GM18526 (cell line): Measurements from ENCODE around the gene DCUN1D1.

Source experiments
- POLR2A ChIP-seq: IDR thresholded peaks from 3 replicates; pipeline ENCODE4 v1.6.1; 2011; ENCODE audit not compliant: insufficient read length; ENCODE audit errors: extremely low read depth

DCUN1D1 gene

DNA sequence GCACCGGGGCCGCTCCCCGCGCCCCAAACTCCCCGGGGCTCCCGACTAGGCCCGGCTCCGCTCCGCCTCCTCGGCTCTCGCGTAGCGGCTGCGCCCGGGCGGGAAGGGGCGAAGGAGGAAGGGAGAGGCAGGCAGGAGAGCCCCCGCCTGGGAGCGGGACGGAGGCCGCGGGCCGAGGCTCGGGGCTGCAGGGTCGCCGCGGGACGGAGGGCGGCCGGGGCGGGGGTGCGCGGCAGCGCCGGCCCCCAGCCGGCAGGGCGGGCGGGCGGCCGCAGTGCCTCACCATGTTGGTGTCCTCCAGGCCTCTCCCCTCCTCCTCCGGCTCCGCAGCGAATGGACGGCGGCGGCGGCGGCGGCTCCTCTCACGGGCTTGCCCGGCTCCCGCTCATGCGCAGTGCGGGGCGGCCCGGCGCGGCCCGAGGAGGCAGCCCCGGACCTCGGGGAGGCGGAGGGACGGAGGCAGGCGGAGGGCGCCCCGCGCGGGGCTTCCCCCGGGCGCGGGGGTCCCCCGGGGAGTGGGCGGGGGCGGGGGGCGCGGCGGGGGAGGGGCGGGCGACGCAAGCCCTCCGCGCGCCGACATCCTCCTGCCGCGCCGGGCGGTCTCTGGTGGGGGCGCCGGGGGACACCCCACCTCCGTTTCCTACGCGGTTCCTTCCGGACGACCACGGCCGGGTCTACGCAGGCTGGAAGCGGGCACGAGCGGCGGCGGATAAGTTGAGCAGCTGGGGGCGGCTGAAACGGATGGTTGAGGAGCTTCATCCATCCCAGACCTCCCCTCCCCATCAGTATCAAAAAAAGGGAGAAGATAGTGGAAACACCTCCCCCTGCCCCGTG is at the start of gene DCUN1D1:
TSS of gene DCUN1D1 (minus strand) at position 335 of the 834 bp plus-strand sequence. CDS start at position 286, 49 bp downstream.
- TF ChIP-seq POLR2A: peak; percentile 67

DNA sequence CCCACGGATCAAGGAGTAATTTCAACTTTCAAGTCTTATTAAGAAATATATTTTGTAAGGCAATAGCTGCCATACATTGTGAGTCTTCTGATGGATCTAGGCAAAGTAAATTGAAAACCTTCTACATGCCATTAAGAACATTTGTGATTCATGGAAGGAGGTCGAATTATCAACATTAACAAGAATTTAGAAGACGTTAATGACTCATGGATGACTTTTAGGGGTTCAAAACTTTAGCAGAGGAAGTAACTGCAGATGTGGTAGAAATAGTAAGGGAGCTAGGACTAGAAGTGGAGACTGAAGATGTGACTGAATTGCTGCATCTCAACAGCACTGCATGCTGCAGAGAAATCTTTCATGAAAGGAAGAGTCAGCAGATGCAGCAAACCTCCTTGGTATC is 48.1 kb upstream of the DCUN1D1 start:
- TF ChIP-seq POLR2A: no peak

DNA sequence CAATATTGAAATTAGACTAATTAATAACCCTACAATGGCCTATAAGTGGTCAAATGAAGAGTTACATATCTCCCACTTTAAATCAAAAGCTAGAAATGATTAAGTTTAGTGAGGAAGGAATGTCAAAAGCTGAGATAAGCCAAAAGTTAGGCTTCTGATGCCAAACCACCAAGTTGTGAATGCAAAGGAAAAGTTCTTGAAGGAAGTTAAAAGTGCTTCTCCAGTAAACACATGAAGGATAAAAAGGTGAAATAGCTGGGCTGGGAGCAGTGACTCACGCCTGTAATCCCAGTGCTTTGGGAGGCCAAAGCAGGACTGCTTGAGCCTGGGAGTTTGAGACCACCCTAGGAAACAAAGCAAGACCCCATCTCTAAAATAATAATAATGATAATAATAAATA is 46.9 kb upstream of the DCUN1D1 start:
- no peak for TF ChIP-seq POLR2A

DNA sequence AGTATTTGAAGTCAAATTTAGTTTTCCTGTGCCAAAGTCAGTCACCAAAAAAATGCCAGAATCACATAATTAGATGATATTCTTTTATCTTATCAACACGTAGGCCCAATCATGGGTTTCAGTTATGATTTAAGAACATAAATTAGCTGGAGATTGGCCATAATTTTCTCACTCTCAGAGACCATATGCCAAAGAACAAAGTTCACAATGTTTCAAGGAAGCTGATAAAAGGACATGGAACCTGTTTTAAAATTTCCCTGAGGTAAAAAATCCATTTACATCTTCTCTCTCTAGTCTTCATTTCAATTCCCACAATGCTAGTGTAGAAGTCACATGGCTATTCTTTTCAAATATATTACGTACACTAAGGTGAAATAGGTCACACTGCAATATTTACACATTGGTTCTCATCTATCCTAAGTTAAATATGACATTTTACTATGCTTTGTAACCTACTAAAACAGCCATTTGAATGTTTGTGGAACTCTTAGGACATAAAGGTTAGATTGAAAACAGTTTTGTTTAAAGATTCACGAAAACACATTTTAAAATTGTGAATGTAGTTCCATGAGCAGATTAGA is 42.7 kb upstream of the DCUN1D1 start:
- TF ChIP-seq POLR2A: no peak

DNA sequence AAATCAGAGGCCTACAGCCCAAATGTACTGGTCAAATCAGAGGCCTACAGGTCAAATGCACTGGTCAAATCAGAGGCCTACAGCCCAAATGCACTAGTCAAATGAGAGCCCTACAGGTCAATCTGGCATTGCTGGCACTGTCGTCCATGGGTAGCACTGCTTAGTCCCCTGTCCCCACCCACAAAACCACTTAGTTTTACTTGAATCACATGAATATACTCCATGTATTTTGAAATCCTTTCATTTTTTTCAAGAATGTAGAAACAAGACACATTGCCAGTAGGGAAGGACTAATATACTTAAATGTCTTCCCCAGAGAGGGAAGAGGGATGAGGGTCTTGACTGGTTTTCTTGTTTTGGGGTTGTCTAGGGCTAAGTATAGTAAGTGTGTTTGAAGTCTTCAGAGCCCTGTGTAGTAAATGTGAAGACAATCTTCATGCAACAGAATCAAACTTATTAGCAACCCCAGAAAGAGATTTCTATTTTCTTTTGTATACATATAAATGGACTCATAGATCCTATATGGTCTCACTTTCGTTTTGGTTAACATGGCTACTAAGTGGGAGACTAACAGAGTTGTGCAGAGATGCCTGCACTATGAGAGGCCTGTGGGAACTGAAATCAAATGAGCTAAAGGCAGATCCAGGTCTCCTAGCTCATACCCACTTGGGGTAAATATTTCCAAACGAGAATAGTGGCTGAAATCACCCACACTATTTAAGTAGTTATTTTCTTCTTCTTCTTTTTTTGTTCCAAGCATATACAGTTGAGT is 38.3 kb upstream of the DCUN1D1 start:
- no peak for TF ChIP-seq POLR2A

DNA sequence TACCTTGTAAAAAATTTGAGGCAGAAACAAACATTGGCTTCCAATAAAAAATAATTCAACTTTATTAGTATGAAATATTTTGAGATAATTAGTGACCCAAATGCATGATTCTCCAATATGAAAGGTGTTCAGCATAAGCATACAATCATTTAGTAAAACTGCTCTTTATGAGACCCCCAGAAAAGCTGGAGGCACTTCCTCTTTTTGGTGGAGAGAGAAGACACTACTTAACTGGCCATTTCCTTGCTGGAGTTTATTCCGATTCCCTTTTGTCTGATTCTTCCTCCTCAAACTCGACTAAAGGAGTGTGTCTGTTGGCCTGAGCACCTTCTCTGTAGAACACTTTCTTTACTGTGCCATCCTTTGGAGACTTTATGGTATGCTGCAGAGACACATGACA is 34.8 kb upstream of the DCUN1D1 start:
- no peak for TF ChIP-seq POLR2A

DNA sequence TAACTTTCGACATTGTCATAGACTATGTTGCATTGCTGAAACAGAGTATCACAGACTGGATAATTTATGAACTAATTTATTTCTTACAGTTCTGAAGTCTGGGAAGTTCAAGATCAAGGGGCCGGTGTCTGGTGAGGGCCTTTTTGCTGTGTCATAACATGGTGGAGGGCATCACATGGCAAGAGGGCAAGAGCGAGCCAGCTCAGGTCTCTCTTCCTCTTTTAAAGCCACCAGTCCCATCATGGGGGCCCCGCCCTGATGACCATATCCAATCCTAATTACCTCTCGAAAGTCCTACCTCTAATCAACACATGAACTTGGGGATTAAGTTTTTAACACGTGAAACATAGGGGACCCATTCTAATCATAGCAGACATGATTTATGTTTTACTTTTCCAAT is 33.5 kb upstream of the DCUN1D1 start:
- no peak for TF ChIP-seq POLR2A

DNA sequence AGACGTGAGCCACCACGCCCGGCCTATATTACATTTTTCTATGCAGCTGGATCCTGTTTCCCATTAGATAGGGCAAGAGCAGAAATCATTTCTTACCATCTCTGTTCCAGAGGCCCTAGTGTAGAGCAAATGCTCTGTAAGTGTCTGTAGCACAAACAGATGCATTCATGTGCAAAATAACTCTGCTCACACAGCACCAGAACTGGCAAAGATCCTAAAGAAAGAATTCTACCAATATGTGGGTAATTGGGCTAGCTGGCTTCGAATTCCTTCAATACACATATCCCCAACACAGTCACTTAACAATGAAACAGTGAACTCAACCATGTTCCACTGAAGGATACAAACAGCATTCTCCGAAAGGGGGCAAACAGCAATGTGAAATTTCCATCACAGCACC is 32.7 kb upstream of the DCUN1D1 start:
- TF ChIP-seq POLR2A: no peak

DNA sequence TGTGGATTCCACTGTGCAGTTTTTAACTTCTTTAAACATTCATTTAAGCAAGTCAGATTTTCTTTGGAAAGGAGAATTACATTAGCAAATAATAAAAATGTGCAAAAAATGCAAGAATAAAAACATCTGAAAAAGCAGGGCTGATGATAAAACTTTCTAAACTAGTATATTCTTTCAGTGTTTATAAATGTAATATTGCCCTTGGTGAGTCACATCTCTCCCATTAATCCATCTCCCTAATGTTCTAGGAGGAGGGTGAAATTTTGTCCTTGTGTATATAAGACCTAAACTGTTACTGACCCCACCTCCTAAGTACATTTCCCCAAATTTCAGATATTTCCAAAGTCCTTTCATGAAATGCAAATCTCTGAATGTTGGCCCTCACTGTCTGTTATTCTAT is 28.5 kb upstream of the DCUN1D1 start:
- TF ChIP-seq POLR2A: no peak

DNA sequence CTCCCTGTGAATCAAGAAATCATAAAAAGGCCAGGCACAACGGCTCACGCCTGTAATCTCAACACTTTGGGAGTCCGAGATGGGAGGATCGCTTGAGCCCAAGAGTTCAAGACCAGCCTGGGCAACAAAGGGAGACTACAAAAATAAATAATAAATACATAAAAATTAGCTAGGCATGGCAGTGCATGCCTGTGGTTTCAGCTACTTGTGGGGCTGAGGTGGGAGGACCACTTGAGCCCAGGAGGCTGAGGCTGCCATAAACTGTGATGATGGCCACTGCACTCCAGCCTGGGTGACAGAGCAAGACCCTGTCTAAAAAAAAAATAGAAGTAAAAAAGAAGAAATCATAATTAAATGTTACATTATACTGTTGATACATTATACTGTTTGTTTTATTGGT is 28.0 kb upstream of the DCUN1D1 start:
- no peak for TF ChIP-seq POLR2A

DNA sequence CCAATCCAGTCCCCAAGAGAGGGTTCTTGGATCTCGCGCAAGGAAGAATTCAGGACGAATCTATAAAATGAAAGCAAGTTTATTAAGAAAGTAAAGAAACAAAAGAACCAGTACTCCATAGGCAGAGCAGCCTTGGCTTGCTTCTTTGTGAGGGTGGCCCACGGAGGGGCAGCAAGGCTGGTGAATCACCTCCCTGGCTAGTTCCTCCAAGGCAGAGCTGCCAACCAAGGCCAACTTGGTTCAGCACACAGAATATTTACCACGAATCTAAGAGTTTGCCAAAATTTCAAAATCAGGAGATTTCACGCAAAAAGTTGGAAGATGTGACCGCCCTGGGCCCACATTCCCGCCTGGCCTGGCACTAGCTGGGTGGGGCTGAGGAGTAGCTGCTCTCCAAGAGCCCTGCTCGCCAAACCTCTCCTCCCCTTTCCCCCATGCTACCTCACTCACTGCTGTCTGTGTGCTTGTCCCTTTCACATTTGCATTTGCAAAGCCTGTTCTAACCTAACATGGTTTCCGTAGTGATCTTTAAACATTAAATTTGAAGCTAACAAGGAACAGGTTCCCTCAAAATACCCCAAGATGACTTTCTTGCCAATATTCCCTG is 26.2 kb upstream of the DCUN1D1 start:
- TF ChIP-seq POLR2A: no peak

DNA sequence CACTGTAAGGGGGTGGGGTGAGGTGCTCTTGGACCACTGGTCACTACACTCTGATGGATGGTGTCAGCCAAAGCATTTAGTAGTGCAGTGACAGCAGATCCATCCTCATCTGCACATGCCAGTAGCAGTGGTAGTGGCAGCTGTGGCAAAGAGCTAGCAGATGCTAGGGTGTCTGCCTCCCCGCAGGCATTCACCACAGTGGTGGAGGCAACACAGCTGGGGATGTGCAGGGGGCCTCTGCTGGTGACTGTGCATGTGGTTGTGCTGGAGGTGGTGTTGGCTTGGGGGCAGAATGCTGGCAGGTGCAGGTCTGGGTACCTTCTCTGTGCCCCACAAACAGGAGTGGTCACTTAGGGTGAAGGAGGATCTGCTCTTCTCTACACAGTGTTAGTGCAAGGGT is 19.4 kb upstream of the DCUN1D1 start:
- TF ChIP-seq POLR2A: no peak

DNA sequence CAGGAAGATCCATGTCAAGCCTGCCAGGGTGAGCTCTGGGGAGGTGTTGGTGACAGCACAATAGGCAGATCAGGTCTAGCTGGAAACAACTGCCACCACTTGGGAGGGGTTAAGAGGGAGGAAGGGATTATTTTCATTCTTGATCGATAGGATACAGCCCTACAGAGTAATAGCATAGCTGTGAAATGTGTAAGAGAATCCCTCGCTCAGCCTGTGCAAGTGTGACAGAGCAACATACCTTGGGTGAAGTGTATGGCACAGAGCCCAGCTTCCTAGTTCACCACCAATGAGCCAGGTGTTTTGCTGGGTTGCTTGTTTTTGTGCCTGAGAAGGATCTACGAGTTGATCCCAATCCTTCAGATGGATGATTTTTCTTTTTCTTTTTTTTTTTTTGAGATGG is 9.2 kb upstream of the DCUN1D1 start:
- TF ChIP-seq POLR2A: no peak

DNA sequence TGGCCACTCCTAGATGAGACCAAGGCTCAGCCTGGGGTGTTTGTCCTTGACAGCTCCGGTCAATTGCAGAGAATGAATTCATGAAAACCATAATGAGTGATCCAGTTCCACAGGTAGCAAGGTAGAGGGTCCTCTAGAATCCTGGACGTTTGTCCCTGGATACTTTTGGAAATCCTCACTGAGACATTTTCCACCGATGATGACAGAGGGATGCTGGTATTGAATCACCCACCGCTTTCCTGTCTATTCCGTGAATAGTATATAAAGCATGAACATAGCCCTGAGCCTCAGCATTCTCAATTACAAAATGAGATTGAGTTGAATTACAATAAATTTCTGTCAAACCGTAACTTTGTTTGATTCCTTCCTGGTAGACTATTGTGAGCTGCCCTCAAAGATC is 5.7 kb upstream of the DCUN1D1 start:
- TF ChIP-seq POLR2A: no peak

DNA sequence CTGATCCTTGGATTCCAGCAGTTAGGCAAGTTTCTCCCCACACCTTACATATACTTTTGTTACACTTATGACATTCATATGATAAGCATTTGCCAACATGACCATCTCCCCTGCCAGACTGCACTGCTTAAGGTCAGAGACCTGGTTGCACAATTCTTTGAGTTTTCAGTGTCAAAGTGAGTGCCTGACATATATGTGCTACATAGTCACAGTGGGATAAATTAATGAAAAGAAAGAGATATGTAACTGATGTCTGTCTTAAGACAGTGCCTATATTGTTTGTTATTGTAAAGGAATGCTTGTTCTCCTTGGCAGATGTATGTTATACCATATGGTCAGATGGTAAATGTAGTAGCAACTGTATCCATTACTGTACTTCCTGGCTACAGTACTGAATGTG is 3.5 kb upstream of the DCUN1D1 start:
- TF ChIP-seq POLR2A: no peak

DNA sequence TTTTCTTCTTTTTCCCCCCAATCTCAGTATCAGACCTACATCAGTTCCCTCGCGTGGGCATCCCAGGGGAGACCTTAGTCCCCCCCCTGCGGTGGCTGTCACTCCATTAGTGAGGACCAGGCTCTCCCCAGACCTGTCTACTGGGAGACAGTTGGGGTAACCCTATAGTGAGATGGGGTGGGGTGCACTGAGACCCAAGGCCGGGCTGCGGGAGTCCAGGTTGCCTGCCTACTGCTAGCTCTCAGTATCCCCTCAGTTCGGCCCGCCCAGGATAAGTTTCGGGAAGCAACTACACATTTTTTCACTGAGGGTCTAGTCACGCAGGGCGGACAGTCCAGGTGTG is 671 bp upstream of the DCUN1D1 start:
- no peak for TF ChIP-seq POLR2A

DNA sequence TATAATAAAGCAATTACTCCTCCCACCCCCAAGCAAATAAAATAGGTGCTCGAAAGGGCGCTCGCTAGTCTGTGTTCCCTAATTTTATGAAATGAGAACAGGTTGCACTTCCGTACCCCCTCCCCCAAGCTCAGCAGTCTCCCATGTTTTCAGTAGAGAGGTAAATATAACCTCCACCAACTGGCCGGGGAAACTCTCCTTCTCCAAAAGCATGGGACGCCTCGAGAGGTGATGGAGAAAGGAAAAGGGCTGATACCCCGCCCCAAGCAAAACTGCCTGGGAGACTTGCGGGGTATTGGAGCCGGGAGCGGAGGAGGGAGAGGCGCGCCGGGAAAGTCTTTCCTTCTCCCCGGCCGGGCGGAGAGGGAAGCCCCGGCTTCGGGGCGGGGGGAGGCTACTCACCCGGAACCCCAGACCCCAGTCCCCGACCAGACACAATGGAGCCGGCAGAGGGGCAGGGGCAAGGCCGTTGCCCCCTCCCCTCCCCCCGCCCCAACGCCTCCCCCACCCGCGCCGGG is 605 bp downstream of the DCUN1D1 start:
- TF ChIP-seq POLR2A: no peak
